Mesendoderm (in vitro differentiated cells): Measurements from ENCODE around the gene RTN4.

ENCODE experiments used
- DNase-seq: peaks from one replicate; pipeline ENCODE4 v3.0.0; 2013
- H2AK5ac ChIP-seq: 2 replicates; pipeline ENCODE4 v1.6.1; 2013; ENCODE audit warnings: low read length, inconsistent platforms
- H2BK120ac ChIP-seq: 2 replicates; pipeline ENCODE4 v1.6.1; 2013; ENCODE audit warnings: low read depth, mild to moderate bottlenecking, low read length, moderate library complexity, mixed read lengths
- H2BK15ac ChIP-seq: replicated peaks from 2 replicates; pipeline ENCODE4 v1.6.1; 2013; ENCODE audit warnings: low read depth, mild to moderate bottlenecking, moderate library complexity
- H2BK5ac ChIP-seq: 2 replicates; pipeline ENCODE4 v1.6.1; 2013; ENCODE audit warnings: low read length, inconsistent platforms
- H3K18ac ChIP-seq: 2 replicates; pipeline ENCODE4 v1.6.1; 2013; ENCODE audit warnings: mild to moderate bottlenecking, low read length, mixed read lengths
- H3K23ac ChIP-seq: one replicate; pipeline ENCODE4 v1.6.1; 2013; ENCODE audit warnings: low read length
- H3K27ac ChIP-seq: 2 replicates; pipeline ENCODE4 v1.5.1; 2013; ENCODE audit warnings: low read depth, mild to moderate bottlenecking, inconsistent platforms, low read length, moderate library complexity
- H3K27me3 ChIP-seq: 2 replicates; pipeline ENCODE4 v1.6.1; 2013; ENCODE audit warnings: low read length, control low read depth, mild to moderate bottlenecking, inconsistent platforms; ENCODE audit not compliant: insufficient read depth, poor library complexity
- H3K36me3 ChIP-seq: 2 replicates; pipeline ENCODE4 v1.6.1; 2013; ENCODE audit warnings: low read length, inconsistent platforms; ENCODE audit not compliant: control insufficient read depth, insufficient read depth
- H3K4ac ChIP-seq: one replicate; pipeline ENCODE4 v1.6.1; 2013; ENCODE audit warnings: low read depth, mild to moderate bottlenecking, low read length, moderate library complexity
- H3K4me1 ChIP-seq: 2 replicates; pipeline ENCODE4 v1.6.1; 2013; ENCODE audit warnings: low read depth, low read length, inconsistent platforms; ENCODE audit not compliant: control insufficient read depth
- H3K4me2 ChIP-seq: 2 replicates; pipeline ENCODE4 v1.6.1; 2013; ENCODE audit warnings: low read length
- H3K4me3 ChIP-seq: 2 replicates; pipeline ENCODE4 v1.5.1; 2013; ENCODE audit warnings: mild to moderate bottlenecking, low read length
- H3K56ac ChIP-seq: one replicate; pipeline ENCODE4 v1.6.1; 2013; ENCODE audit warnings: low read length
- H3K79me1 ChIP-seq: 2 replicates; pipeline ENCODE4 v1.6.1; 2013; ENCODE audit warnings: low read length, inconsistent platforms
- H3K79me2 ChIP-seq: 2 replicates; pipeline ENCODE4 v1.6.1; 2013; ENCODE audit warnings: mild to moderate bottlenecking, low read length; ENCODE audit not compliant: control insufficient read depth, insufficient read depth
- H3K9ac ChIP-seq: 2 replicates; pipeline ENCODE4 v1.6.1; 2013; ENCODE audit warnings: low read length, inconsistent platforms
- H4K5ac ChIP-seq: one replicate; pipeline ENCODE4 v1.6.1; 2013; ENCODE audit warnings: low read length
- H4K8ac ChIP-seq: one replicate; pipeline ENCODE4 v1.6.1; 2013; ENCODE audit warnings: low read depth, mild to moderate bottlenecking, control low read depth, low read length, moderate library complexity
- WGBS: extraction: QIAGEN DNeasy Blood & Tissue Kit; methylation state at CpG from one replicate; pipeline ENCODE4 v1.1.7; 2013; ENCODE audit warnings: low lambda C conversion rate, missing lambda C conversion rate; ENCODE audit not compliant: insufficient coverage; ENCODE audit errors: extremely low coverage; 5-methylcytosine and 5-hydroxymethylcytosine counted together

Gene RTN4

DNA sequence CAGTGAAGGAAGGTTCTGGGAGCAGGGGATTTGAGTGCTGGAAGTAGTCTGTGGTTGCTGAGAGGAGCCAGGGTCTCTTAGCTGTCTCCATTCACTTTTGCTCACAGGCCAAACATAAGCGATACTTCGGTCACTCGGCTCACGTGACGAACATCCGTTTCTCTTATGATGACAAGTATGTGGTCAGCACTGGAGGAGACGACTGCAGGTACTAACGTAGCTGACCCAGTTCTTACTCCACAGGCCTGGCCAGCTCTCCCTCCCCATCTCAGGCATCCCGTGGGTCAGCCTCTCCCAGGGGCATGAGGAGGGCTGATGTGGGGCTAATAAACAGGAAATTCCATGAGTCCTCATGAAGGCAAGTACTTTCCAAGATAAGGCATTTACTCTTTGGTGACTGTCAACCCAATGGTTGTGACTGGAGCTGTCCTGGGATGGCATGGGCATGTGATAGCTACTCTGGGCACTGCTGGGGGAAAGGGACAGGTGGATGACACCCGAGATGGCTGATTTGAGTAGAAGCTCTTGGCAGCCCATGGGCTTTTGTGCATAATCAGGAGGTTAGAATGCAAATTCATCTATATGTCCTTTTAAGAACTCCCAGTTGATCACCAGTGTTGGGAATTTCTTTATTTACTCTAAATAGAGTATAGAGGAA lies 81.6 kb downstream of the RTN4 start:
- Histone ChIP-seq H2AK5ac (no peak overlapping the region), H3K27ac (no peak overlapping the region), H4K5ac (no peak overlapping the region), H3K4me1 (peaks cover 12% of the 10 kb centered on the region), H3K4me2 (no peak overlapping the region), H3K9ac (no peak overlapping the region), H3K79me2 (no peaks in the 10 kb centered on the region), H3K4ac (no peak overlapping the region), H3K56ac (no peak overlapping the region), H3K4me3 (no peak overlapping the region), H3K18ac (no peak overlapping the region), H4K8ac (no peak overlapping the region), H2BK5ac (no peak overlapping the region), H3K27me3 (no peaks in the 10 kb centered on the region), H3K23ac (no peak overlapping the region), H3K36me3 (peaks cover 1% of the 10 kb centered on the region), H3K79me1 (peaks cover 3% of the 10 kb centered on the region), H2BK120ac (no peak overlapping the region), H2BK15ac (no peak overlapping the region)
- no peak for DNase-seq
- no CpG with 5 or more reads among the region's 10 CpGs for WGBS

DNA sequence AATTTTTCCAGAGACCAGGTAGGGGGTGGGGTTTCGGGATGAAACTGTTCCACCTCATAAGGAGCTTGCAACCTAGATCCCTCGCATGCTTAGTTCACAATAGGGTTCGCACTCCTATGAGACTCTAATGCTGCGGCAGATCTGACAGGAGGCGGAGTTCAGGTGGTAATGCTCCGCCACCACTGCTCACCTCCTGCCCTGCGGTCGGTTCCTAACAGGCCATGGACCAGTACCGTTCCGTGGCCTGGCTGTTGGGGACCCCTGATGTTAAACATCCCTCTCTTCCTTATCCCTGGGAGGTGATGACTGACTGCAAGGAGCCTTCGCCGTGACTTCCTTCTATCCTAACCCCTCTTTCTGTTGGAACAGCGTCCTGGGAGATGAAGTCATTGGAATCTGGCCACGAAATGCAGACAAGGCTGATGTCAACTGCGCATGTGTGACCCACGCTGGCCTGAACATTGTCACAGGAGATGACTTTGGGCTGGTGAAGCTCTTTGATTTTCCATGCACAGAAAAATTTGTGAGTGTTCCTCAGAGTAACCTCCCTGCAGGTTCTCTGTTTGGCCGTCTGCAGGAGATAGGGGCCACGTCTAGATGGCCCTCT lies 82.4 kb downstream of the RTN4 start:
- Histone ChIP-seq H3K4me3 (no peak overlapping the region), H3K23ac (no peak overlapping the region), H2AK5ac (no peak overlapping the region), H2BK120ac (no peak overlapping the region), H3K4me1 (peaks cover 12% of the 10 kb centered on the region), H3K4me2 (no peak overlapping the region), H2BK5ac (no peak overlapping the region), H3K9ac (no peak overlapping the region), H3K56ac (no peak overlapping the region), H3K79me2 (no peaks in the 10 kb centered on the region), H2BK15ac (no peak overlapping the region), H4K5ac (no peak overlapping the region), H3K4ac (no peak overlapping the region), H3K27me3 (no peaks in the 10 kb centered on the region), H3K27ac (peak overlapping the region; percentile 17), H3K36me3 (peaks cover 1% of the 10 kb centered on the region), H3K79me1 (peaks cover 2% of the 10 kb centered on the region), H4K8ac (no peak overlapping the region), H3K18ac (no peak overlapping the region)
- WGBS: no CpG with 5 or more reads among the region's 18 CpGs
- DNase-seq: no peak

DNA sequence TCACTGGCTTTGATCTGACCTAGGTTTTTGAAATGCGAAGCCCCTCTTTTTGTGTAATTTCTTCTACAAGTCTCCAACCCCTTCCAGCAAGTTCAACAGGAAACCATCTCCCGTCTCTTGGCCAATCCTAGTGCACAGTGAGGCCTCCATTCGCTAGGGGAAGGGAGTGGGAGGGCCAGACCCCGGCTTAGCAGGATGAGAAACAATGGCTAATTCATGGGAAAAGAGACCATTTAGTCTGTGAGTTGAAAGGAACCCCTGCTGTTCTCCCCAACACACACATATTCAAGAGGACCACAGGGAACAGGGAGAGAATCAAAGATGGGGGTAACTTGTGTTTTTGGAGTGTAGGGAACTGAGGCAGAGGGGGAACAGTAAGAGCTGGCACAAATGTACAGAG lies 83.0 kb downstream of the RTN4 start:
- peaks cover 12% of the 10 kb centered on the region for H3K4me1 ChIP-seq
- H2BK5ac ChIP-seq: no peak overlapping the region
- H4K5ac ChIP-seq: no peak overlapping the region
- no peak overlapping the region for H3K4me2 ChIP-seq
- peak; percentile 73 for DNase-seq
- H4K8ac ChIP-seq: no peak overlapping the region
- peaks cover 1% of the 10 kb centered on the region for H3K36me3 ChIP-seq
- H3K9ac ChIP-seq: no peak overlapping the region
- H3K18ac ChIP-seq: no peak overlapping the region
- no peak overlapping the region for H2BK120ac ChIP-seq
- no peaks in the 10 kb centered on the region for H3K79me2 ChIP-seq
- no peak overlapping the region for H3K4ac ChIP-seq
- no peak overlapping the region for H3K23ac ChIP-seq
- H3K27me3 ChIP-seq: no peaks in the 10 kb centered on the region
- H3K79me1 ChIP-seq: peaks cover 1% of the 10 kb centered on the region
- no CpG with 5 or more reads among the region's 4 CpGs for whole genome bisulfite sequencing
- H2BK15ac ChIP-seq: no peak overlapping the region
- H3K4me3 ChIP-seq: no peak overlapping the region
- H3K56ac ChIP-seq: no peak overlapping the region
- H2AK5ac ChIP-seq: no peak overlapping the region
- H3K27ac ChIP-seq: peak overlapping the region; percentile 40

DNA sequence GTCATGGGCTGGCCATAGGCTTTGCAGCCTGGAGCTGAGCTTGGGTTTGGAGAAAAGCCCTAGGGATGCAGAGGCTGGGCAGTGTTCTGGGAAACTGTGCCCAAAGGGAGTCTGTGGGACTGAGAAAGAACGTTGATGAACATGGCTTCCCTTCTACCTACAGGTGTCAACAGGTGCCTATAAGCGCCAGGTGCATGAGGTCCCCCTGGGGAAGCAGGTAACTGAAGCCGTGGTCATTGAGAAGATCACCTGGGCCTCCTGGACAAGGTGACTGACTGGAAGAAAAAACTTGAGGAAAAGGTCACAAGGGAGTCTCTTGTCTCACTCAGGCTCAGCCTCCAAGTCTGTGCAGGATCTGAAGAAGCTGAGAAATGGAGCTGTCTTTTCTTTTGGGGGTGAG lies 83.4 kb downstream of the RTN4 start:
- Histone ChIP-seq H4K8ac (no peak overlapping the region), H3K4me3 (no peak overlapping the region), H3K4ac (no peak overlapping the region), H3K36me3 (peaks cover 1% of the 10 kb centered on the region), H3K23ac (no peak overlapping the region), H3K4me1 (peaks cover 12% of the 10 kb centered on the region), H3K27ac (peak overlapping the region; percentile 40), H3K18ac (no peak overlapping the region), H2BK5ac (no peak overlapping the region), H2BK15ac (no peak overlapping the region), H3K79me2 (no peaks in the 10 kb centered on the region), H3K27me3 (no peaks in the 10 kb centered on the region), H3K9ac (no peak overlapping the region), H2AK5ac (no peak overlapping the region), H3K56ac (no peak overlapping the region), H4K5ac (no peak overlapping the region), H2BK120ac (no peak overlapping the region), H3K4me2 (no peak overlapping the region), H3K79me1 (peaks cover 1% of the 10 kb centered on the region)
- WGBS: no CpG with 5 or more reads among the region's 3 CpGs
- DNase-seq: no peak

DNA sequence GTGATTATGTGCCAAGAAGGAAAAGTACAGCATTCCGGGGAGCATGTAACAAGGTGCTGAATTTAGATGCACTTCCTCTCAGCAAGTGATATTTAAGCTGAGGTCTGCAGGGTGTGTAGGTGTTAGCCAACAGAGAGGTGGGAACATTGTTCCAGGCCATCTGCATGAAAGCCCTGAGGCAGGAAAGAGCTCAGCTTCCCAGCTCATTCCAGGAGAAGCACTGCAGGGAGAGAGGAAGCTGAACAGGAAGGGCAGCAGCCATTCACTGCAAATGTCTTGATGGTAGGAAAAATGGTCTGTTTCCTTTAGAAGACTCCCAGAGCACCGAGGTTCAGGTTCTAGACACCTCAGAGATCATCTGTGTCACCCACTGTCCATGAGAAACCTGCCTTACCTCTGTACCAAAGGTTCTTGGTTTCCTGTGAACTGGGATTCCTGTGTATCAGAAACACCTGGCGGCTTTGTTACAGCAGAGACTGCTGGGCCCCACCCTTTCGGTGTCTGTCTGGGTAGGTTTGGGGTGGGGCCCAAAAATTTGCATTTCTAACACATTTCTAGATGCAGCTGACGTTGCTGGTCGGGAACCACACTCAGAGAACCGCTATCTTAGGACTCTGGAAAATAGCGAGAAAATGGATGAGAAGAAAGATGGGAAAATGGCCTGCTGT lies 84.0 kb downstream of the RTN4 start:
- Histone ChIP-seq H2AK5ac (no peak overlapping the region), H2BK15ac (no peak overlapping the region), H4K8ac (no peak overlapping the region), H3K4me1 (peaks cover 12% of the 10 kb centered on the region), H3K56ac (peak overlapping the region; percentile 30), H3K27me3 (no peaks in the 10 kb centered on the region), H3K9ac (no peak overlapping the region), H3K18ac (no peak overlapping the region), H3K4me2 (no peak overlapping the region), H3K4me3 (no peak overlapping the region), H3K23ac (no peak overlapping the region), H2BK120ac (no peak overlapping the region), H3K79me1 (peaks cover 1% of the 10 kb centered on the region), H3K36me3 (peaks cover 1% of the 10 kb centered on the region), H2BK5ac (no peak overlapping the region), H3K27ac (peak overlapping the region; percentile 40), H4K5ac (no peak overlapping the region), H3K79me2 (no peaks in the 10 kb centered on the region), H3K4ac (no peak overlapping the region)
- WGBS: no CpG with 5 or more reads among the region's 8 CpGs
- DNase-seq: peak; percentile 91
